ENCODE measurements around the gene EPS15.

EPS15 gene

DNA sequence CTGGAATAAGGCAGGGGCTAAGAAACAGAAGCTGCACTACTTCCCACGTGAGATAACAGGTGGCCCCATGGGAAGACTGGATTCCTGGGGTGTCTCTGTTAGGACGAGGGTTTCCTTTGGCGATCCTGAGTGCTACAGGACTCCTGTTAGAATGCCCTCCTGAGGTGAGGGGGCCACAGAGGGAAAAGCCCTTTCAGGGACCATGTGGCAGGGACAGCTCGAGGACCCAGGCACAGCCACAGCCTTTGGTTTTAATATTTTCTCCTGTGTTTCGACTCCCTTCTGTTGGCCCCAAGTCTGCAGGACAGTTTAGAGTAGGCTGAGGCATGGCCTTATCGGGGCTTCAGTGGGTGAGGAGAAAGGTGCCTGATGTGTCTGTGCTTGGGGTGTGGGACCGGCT, 201.3 kb downstream of the EPS15 start:
- H3K4me3 ChIP-seq (ENCODE audit: low read depth, low read length) = no peak overlapping the region
- TF ChIP-seq CTCF (IDR thresholded peaks at IDR 0.05; ENCODE audit: insufficient read depth, low read depth, low read length, missing control alignments) = no peak
- DNase-seq (ENCODE audit: low read depth) = no peak

GRCh38 chr1:51316846-51317120, 202.3 kb downstream of the EPS15 start:
- no peak for TF ChIP-seq CTCF (IDR thresholded peaks at IDR 0.05; ENCODE audit: insufficient read depth, low read depth, low read length, missing control alignments)
- DNase-seq (ENCODE audit: low read depth) = no peak
- no peak overlapping the region for H3K4me3 ChIP-seq (ENCODE audit: low read depth, low read length)

GRCh38 chr1:51316113-51316845, 202.8 kb downstream of the EPS15 start:
- DNase-seq (ENCODE audit: low read depth) = no peak
- no peak for TF ChIP-seq CTCF (IDR thresholded peaks at IDR 0.05; ENCODE audit: insufficient read depth, low read depth, low read length, missing control alignments)
- no peak overlapping the region for H3K4me3 ChIP-seq (ENCODE audit: low read depth, low read length)

GRCh38 chr1:51314974-51315373, 204.1 kb downstream of the EPS15 start:
- no peak overlapping the region for H3K4me3 ChIP-seq (ENCODE audit: low read depth, low read length)
- no peak for TF ChIP-seq CTCF (IDR thresholded peaks at IDR 0.05; ENCODE audit: insufficient read depth, low read depth, low read length, missing control alignments)
- no peak for DNase-seq (ENCODE audit: low read depth)

- H3K4me3 ChIP-seq (ENCODE audit: low read depth, low read length) = no peak overlapping the region
- no peak for DNase-seq (ENCODE audit: low read depth)
- no peak for TF ChIP-seq CTCF (IDR thresholded peaks at IDR 0.05; ENCODE audit: insufficient read depth, low read depth, low read length, missing control alignments)
These were observed 204.9 kb downstream of the EPS15 start for GRCh38 chr1:51313961-51314777.

DNA sequence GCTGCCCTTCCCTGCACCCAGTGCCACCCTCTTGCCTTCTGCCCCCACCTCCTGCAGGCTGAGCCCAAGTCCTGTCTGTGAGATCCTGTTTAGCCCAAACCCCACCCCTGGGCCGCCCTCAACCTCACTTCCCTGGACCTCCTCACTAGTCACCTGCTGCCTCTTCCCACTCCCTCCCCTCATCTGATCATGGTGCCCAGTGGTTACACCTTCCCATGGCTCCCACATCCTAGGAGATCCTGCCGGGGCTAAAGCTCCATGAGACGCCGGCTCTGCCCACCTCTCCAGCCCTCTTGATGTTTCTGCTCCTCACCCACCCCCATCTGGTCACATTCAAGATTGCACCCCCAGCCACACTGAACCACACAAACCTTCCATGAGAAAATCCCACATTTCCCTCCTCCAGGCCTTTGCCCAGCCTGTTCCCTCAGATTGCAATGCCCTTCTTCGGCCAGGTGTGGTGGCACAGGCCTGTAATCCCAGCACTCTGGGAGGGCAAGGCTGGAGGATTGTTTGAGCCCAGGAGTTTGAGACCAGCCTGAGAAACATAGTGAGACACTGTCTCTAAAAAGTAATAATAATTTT, 205.7 kb downstream of the EPS15 start:
- no peak for DNase-seq (ENCODE audit: low read depth)
- no peak overlapping the region for H3K4me3 ChIP-seq (ENCODE audit: low read depth, low read length)
- no peak for TF ChIP-seq CTCF (IDR thresholded peaks at IDR 0.05; ENCODE audit: insufficient read depth, low read depth, low read length, missing control alignments)
